Measurements from ENCODE around the gene ARHGEF10L. TPM values are rescaled to one million over a fixed set of nuclear protein-coding genes. Genes with fewer than 3 reads are reported as not detected.

Gene ARHGEF10L
- total RNA-seq, 1 donor from 2014 or later: 49.4 TPM

GRCh38 chr1:17653728-17654351 lies 114.3 kb downstream of the ARHGEF10L start:
- peak; percentile 57 for DNase-seq (ENCODE audit: low read depth)

- DNase-seq (ENCODE audit: low read depth): no peak
Measured at GRCh38 chr1:17654519-17654918, 115.0 kb downstream of the ARHGEF10L start.

GRCh38 chr1:17655169-17655568 lies 115.7 kb downstream of the ARHGEF10L start:
- DNase-seq (ENCODE audit: low read depth): no peak

DNA sequence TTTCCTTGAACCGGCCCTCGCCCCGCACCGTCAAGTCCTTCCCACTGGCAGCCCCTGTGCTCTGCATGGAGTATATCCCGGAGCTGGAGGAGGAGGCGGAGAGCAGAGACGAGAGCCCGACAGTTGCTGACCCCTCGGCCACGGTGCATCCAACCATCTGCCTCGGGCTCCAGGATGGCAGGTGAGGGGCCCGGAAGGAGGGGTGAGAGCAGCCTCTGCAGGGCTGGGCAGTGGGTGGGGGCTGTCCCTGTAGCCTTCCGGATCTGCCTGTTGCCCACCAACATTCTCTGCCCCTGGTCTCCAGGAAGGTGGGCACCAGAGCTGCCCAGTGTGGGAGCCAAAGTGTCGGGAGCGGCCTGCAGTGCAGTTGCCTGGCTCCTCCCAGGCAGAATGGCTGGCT lies 116.4 kb downstream of the ARHGEF10L start:
- no peak for DNase-seq (ENCODE audit: low read depth)

DNA sequence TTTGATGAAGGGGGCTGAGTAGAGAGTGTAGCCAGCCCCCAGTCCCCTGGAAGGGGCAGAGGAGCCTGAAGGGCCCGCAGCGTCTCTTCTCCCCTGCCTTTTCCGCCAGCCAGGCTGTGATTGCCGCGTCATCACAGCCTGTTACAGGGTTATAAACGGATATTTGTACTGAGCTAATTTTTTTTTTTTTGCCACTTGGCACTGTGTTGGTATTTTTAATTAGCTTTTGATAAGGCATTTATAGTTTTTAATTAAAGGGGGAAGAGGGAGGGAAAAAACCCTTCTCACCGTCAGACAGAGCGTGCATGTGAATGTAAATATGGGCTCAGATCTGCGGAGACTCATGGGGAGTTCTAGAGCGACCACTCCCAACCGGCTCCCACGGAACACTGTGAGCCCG lies 117.9 kb downstream of the ARHGEF10L start:
- DNase-seq (ENCODE audit: low read depth): no peak

- no peak for DNase-seq (ENCODE audit: low read depth)
Measured at GRCh38 chr1:17658837-17659236, 119.3 kb downstream of the ARHGEF10L start.

- DNase-seq (ENCODE audit: low read depth): peak; percentile 62
Measured at GRCh38 chr1:17661546-17662157, 122.2 kb downstream of the ARHGEF10L start.

GRCh38 chr1:17662296-17662695 lies 122.8 kb downstream of the ARHGEF10L start:
- no peak for DNase-seq (ENCODE audit: low read depth)

DNA sequence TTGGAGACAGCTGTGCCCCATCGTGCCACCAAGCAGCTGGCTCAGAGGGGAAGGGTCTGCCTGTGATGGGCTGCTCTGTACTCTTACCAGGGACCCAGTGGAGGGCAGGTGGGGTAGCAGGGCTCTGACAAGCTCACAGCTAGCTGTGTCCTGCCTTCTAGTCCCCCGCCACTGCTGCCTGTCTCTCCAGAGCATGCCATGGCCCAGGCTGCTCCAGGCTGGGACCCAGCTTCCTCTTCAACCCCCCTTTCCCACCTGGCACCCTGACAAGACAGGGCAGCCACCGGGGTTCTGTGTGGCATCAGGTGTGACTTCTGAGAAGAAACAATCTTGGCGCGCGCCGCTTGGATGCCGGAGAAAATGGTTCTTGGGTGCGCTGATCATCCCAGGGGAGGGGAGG lies 123.3 kb downstream of the ARHGEF10L start:
- no peak for DNase-seq (ENCODE audit: low read depth)

DNA sequence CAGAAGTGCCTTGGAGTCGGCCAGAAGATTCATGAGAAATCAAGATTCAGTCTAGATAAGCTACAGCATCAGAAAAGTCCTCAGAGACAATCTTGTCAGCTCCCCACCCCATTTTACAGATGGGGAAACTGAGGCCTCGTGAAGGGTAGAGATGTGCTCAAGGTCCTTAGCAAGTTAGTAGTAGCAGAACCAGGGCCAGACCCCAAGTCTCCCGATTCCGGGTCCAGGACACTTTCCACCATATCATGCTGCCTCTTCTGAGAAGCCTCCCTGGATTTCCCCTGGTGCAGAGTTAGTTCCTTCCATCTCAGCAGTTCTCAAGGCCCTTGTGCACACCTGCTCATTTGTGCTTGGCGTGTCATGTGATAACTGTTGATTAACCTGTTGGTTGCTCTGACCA lies 124.1 kb downstream of the ARHGEF10L start:
- DNase-seq (ENCODE audit: low read depth): no peak

- no peak for DNase-seq (ENCODE audit: low read depth)
Measured at GRCh38 chr1:17664322-17664721, 124.8 kb downstream of the ARHGEF10L start.

GRCh38 chr1:17665054-17665453 lies 125.6 kb downstream of the ARHGEF10L start:
- no peak for DNase-seq (ENCODE audit: low read depth)

DNA sequence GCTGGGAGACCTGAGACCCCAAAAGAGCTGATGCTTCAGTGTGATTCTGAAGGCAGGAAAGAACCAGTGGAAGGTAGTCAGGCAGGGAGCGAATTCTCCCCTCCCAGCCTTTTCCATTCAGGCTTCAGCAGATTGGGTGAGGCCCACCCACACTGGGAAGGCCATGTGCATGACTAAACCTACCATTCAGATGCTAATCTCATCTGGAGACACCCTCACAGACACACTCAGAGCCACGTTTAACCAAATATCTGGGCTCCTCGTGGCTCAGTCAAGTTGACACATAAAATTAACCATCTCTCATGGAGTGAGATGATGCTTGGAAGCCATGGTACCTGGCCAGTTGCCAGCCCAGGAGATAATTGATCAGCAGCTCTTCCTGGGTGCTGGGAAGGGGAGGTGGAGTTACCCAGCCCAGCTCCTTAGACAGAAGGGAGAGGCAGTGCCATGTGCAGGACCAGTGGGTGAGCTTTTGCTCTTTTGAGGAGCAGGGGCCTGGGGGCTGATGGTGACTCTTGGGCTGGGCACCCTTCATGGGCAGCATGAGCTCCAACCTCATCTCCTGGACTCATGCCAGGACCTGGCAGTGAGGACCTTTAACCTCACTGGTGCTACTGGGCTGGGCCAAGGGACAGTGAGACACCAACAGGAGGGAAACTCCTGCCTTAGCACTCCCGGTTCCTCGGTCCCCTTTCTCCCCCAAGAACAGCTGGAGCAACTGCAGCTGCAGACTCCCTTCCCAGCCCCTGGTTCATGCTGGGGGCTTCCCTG lies 126.6 kb downstream of the ARHGEF10L start:
- DNase-seq (ENCODE audit: low read depth): no peak

GRCh38 chr1:17667641-17668040 lies 128.1 kb downstream of the ARHGEF10L start:
- no peak for DNase-seq (ENCODE audit: low read depth)

DNA sequence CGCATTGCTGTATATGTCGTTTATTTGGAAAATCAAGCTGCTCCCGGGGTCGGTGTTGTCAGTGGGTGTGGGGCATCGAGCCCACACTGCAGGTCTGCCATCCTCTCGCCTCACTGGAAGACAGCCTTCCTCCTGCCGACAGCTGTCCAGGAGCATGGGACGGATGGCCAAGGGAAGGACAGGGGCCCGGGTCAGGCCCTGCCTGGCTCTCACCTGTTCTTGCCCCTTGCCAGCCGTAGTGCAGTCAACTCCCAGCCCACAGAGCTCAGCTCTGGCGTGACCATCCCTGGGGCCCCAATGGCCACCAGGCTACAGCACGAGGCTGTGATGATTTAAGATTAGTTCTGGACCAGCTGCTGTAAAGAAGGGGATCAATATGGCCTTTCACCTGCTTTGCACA lies 128.7 kb downstream of the ARHGEF10L start:
- DNase-seq (ENCODE audit: low read depth): no peak

- no peak for DNase-seq (ENCODE audit: low read depth)
Measured at GRCh38 chr1:17668624-17669175, 129.2 kb downstream of the ARHGEF10L start.

DNA sequence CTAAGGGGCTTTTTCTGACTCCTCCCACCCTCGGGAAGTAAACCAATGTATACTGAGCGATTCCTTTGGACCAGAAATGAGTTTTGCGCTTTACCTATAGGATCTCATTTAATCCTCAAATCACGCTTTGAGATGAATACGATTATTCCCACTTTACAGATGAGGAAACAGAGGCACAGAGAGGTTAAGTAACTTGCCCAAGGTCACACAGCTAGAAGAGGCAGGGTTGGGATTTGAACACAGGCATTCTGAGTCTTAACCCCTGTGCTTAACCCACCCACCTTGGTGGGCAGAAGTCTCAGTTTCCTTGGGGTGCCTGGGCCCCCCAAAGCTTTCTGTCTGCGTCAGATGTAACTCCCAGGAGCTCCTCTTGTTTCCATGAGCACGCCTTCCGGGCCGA lies 129.8 kb downstream of the ARHGEF10L start:
- DNase-seq (ENCODE audit: low read depth): no peak

DNA sequence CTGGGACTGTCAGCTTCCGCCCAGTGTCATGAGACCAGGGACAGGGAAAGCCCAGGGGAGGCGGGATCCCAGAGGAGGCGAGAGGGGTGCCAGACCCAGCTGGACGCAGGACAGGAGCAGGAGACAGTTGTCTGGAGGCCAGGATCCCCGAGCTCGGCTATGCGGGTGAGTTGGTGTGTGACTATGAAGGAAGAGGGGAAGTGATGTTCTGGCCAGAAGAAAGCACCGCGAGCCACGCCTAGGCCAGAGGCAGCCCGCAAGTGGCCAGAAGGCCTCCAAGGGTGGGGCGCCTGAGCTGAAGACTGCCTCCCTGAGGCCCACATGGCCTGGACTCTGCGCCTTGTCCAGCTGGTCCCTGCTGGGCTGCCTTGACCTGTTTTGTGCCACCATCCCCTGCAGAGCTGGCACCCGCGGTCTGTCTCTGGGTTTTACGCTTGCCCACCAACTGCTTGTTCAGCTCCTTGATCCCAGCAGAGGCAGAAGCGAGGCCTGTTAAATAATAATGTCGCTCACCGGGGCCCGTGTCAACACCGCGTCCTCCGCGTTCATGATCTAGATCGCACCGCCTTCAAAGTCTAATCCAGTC lies 130.5 kb downstream of the ARHGEF10L start:
- no peak for DNase-seq (ENCODE audit: low read depth)

DNA sequence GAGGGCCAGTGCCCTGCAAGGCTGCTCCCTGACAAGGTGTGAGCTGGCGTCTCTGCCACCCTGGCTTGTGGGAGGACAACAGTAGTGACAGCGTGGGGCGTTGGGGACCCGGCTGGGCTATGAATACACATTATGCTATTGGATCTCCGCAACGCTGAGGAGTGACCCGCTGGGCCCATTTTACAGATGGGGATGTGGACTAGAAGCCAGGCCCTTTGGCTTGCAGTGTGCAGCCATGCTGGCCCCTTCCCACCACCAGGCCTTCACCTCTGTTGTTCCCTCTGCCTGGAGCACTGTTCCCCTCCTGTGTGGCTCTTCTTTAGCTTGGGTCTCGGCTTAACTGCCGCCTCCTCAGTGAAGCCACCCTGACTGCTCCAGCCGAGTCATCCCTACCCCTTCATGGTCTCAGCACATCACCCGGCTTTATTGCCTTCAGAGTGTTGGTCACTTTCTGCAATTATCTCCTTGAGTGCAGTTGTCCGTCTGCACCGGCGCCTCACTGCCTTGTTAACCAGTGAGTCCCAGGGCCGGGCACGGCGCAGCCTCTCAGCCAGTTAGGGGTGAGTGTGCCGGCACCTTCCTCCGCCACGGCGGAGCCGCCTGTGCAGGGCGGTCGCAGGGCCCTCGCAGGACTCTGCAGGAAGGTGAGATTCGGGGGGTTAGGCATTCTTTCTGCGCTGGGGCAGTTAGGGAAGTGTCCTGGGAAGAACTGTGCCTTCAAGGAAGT lies 131.3 kb downstream of the ARHGEF10L start:
- no peak for DNase-seq (ENCODE audit: low read depth)

DNA sequence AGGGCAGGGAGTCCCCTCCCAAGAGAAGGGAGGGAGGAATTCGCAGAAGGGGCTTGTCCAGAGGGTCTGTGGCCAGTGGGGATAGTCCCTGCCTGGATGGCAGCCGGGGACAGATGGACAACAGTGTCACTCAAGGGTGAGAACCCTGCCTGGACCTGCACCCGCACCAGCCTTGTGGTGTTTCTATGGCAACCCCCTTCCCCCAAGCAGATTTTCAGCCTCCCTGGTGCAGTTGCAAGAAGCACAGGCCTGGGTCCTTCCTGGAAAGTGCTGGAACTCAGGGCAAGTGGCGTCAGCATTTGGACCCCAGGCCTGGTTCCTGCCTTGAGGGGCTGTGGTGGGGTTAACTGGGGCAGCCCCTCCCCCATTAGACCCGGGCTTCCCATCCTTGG lies 131.8 kb downstream of the ARHGEF10L start:
- DNase-seq (ENCODE audit: low read depth): no peak

- no peak for DNase-seq (ENCODE audit: low read depth)
Measured at GRCh38 chr1:17671741-17672140, 132.2 kb downstream of the ARHGEF10L start.

All from myocyte (in vitro differentiated cells).